ENCODE results near the gene SLC19A3. TPM values are rescaled to one million over a fixed set of nuclear protein-coding genes. Genes with fewer than 3 reads are reported as not detected.
"Not testable (repeated sequence)": the region's sequence is repeated elsewhere in the genome, so short reads cannot be mapped to it uniquely, and the experiment has no call there.

Gene SLC19A3
- total RNA-seq, 1 donor from 2014 or later: not detected

GRCh38 chr2:227671170-227671905 lies 46.5 kb downstream of the SLC19A3 start:
- Mint-ChIP-seq H3K36me3 (ENCODE audit: unreplicated experiment) (no peaks in the 10 kb centered on the region), H3K27me3 (ENCODE audit: unreplicated experiment) (peaks cover 11% of the 10 kb centered on the region), H3K4me1 (ENCODE audit: unreplicated experiment) (no peaks in the 10 kb centered on the region), H3K4me3 (ENCODE audit: unreplicated experiment) (no peak overlapping the region), H3K27ac (ENCODE audit: unreplicated experiment) (no peak overlapping the region), H3K9me3 (ENCODE audit: unreplicated experiment) (no peaks in the 10 kb centered on the region)
- TF ChIP-seq CTCF (IDR thresholded peaks at IDR 0.05): no peak
- no peak for DNase-seq (ENCODE audit: extremely low spot score, unreplicated experiment)

- not testable (repeated sequence) for H3K27me3 Mint-ChIP-seq (ENCODE audit: unreplicated experiment); H3K4me3 Mint-ChIP-seq (ENCODE audit: unreplicated experiment); H3K27ac Mint-ChIP-seq (ENCODE audit: unreplicated experiment); H3K9me3 Mint-ChIP-seq (ENCODE audit: unreplicated experiment); DNase-seq (ENCODE audit: extremely low spot score, unreplicated experiment); H3K4me1 Mint-ChIP-seq (ENCODE audit: unreplicated experiment); H3K36me3 Mint-ChIP-seq (ENCODE audit: unreplicated experiment)
Measured at GRCh38 chr2:227666631-227667170, 51.1 kb downstream of the SLC19A3 start, which contains the start of gene SCYGR5. SCYGR5 (plus strand) TSS chr2:227666804; CDS start chr2:227666804, 0 bp downstream.

GRCh38 chr2:227665189-227665940 lies 52.5 kb downstream of the SLC19A3 start:
- TF ChIP-seq CTCF (IDR thresholded peaks at IDR 0.05): no peak
- Mint-ChIP-seq H3K4me3 (ENCODE audit: unreplicated experiment) (no peak overlapping the region), H3K9me3 (ENCODE audit: unreplicated experiment) (no peaks in the 10 kb centered on the region), H3K36me3 (ENCODE audit: unreplicated experiment) (no peaks in the 10 kb centered on the region), H3K27me3 (ENCODE audit: unreplicated experiment) (no peaks in the 10 kb centered on the region), H3K4me1 (ENCODE audit: unreplicated experiment) (no peaks in the 10 kb centered on the region), H3K27ac (ENCODE audit: unreplicated experiment) (no peak overlapping the region)
- no peak for DNase-seq (ENCODE audit: extremely low spot score, unreplicated experiment)

- DNase-seq (ENCODE audit: extremely low spot score, unreplicated experiment): no peak
- no peak overlapping the region for H3K4me3 Mint-ChIP-seq (ENCODE audit: unreplicated experiment)
- no peak overlapping the region for H3K27ac Mint-ChIP-seq (ENCODE audit: unreplicated experiment)
- H3K4me1 Mint-ChIP-seq (ENCODE audit: unreplicated experiment): peaks cover 2% of the 10 kb centered on the region
- no peaks in the 10 kb centered on the region for H3K36me3 Mint-ChIP-seq (ENCODE audit: unreplicated experiment)
- TF ChIP-seq CTCF (IDR thresholded peaks at IDR 0.05): no peak
- H3K9me3 Mint-ChIP-seq (ENCODE audit: unreplicated experiment): no peaks in the 10 kb centered on the region
- no peaks in the 10 kb centered on the region for H3K27me3 Mint-ChIP-seq (ENCODE audit: unreplicated experiment)
Measured at GRCh38 chr2:227661827-227662226, 56.0 kb downstream of the SLC19A3 start.

- H3K9me3 Mint-ChIP-seq (ENCODE audit: unreplicated experiment): no peaks in the 10 kb centered on the region
- no peak overlapping the region for H3K4me3 Mint-ChIP-seq (ENCODE audit: unreplicated experiment)
- no peak for TF ChIP-seq CTCF (IDR thresholded peaks at IDR 0.05)
- H3K27ac Mint-ChIP-seq (ENCODE audit: unreplicated experiment): no peak overlapping the region
- peaks cover 2% of the 10 kb centered on the region for H3K4me1 Mint-ChIP-seq (ENCODE audit: unreplicated experiment)
- no peaks in the 10 kb centered on the region for H3K27me3 Mint-ChIP-seq (ENCODE audit: unreplicated experiment)
- no peak for DNase-seq (ENCODE audit: extremely low spot score, unreplicated experiment)
- no peaks in the 10 kb centered on the region for H3K36me3 Mint-ChIP-seq (ENCODE audit: unreplicated experiment)
Measured at GRCh38 chr2:227661025-227661649, 56.7 kb downstream of the SLC19A3 start.

Measured in osteocyte (in vitro differentiated cells).